Activated naive CD4-positive, alpha-beta T cell treated with anti-CD3 and anti-CD28 coated beads, Interleukin-2, amount 10 ng/mL, durations not matched to agents 5 hours and 36 hours (primary cell): ENCODE measurements around the gene PIP4P1. TPM values are rescaled to one million over a fixed set of nuclear protein-coding genes. Genes with fewer than 3 reads are reported as not detected.

Source experiments
- total RNA-seq, 2 experiments: library from RNA; stranded (reverse); gene quantifications; one replicate each; pipeline ENCODE4 v1.2.3, GENCODE V29; 2021

Gene PIP4P1
- total RNA-seq: 10 to 100 TPM; 39.0 to 41.9 TPM

DNA sequence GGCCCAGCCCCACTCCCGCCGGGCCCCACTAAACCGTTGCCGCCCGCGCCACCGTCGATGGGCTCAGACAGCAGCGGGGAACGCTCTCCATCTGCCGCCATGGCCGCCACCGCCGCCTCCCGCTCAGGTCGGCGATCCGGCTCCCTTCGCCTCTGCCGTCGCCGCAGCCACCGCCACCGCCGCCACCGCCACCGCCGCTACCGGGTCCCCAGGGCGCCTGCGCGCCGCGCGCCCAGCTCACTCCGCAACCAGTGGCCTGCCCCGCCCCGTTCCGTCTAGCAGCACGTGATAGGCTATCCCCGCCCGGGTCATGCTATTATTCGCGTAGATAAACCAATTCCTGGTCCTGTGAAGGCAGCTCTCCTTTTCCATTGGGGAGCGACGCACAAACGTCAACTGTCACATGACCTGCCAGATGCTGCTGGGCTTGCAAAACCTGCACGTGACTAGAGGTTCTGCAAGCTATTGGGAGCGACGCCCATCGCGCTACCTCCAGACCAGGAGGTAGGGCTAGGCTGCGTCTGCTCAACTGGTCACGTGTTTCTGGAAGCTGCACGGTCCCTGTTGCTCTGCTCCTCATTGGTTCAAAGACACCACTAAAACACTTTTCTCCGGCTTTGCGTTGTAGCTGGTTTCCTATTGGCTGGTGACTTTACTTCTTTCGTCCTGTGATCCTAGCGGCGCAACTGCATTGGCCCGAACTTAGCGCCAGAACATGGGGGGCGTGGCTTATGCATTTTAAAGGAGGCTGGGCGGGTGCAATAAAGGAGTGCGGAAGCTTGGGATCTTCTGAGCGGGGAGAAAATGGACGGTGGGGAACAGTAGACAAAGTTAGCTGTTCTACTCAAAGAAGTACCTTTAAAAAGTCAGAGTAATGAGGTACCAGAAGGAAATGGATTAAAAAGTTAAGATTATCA, at the start of gene PIP4P1:
PIP4P1 (minus strand) TSS at position 210 of the 917 bp plus-strand sequence; CDS start at position 101, 109 bp downstream.

DNA sequence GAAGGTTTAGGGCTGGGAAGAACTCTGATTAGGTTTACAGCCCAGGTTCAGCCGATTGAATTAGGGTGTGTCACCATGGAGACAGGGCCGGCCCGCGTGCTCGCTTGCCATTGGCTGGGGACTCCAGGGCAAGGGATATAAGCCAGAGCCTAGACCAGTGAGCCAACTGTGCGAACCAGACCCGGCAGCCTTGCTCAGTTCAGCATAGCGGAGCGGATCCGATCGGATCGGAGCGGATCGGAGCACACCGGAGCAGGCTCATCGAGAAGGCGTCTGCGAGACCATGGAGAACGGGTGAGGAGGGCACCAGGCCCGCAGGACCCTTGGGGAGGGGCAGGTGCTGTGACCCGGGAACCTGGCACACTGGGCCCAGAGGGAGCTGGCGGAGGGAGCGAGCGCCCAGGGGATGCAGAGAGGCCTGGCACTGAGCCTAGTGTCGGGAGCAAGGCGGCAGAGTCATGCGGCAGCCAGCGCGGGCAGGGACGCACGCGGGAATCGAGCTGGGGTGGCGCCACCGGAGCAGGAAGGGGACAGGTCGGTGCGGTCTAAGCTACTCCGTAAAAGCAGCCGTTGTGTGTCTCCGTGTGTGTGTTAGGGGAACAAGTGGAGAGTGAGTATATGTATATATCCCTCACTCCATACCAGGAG, 8.1 kb upstream of the PIP4P1 start, which contains the start of gene PNP:
PNP (plus strand) TSS at position 165 of the 648 bp plus-strand sequence; CDS start at position 284, 119 bp downstream.

GRCh38 chr14:20454516-20455354, 6.5 kb downstream of the PIP4P1 start, which contains the start of the genes APEX1 and OSGEP:
Gene APEX1 (plus strand): TSS chr14:20455226. CDS start chr14:20455646, 420 bp downstream.
Gene OSGEP (minus strand): TSS chr14:20454812. CDS start chr14:20454683, 129 bp downstream.

GRCh38 chr14:20435582-20436362, 25.5 kb downstream of the PIP4P1 start, which contains the start of gene KLHL33:
Gene KLHL33 (minus strand): TSS chr14:20436166. CDS start chr14:20435811, 355 bp downstream.

DNA sequence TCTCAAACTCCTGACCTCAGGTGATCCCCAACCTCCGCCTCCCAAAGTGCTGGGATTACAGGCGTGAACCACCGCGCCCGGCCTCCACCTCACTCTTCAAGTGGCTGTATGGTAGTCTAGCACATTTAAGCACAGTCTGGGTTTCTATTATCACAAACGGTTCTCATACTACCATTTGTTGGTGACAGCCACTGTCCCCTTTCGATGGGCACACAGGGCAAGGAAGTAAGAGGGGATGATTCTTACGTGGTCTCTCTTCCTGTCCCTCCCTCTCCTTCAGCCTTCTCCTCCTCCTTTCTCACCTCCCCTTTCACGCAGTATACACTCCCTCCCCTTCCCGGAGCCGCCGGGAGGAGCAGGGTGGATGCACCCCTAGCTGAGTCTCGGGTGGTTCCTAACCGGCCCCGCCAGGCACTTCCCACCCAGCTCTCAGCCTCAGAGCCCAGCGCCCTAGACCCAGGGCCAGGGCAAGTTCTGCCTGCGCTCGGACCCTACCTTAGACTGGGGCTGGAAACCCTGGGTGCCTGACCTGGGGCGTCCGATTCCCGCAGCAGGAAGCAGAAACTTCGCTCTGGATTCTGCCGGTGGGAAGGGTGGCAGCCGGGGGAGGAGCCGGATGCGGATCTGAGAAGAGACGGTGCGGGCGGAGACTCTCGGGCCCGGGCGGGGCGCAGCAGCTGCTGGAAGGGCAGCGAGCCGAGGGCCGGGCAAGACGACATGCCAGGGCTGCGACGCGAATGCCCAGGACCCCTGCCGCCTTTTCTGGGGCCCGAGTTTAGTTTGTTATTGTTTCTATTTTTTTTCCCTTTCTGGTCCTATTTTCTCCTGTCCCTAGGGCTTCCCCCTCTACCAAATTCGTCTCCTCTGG, 48.1 kb downstream of the PIP4P1 start, which contains the start of gene TEP1:
TEP1 (minus strand) TSS at position 626 of the 868 bp plus-strand sequence. CDS start 5,062 bp downstream, outside the sequence.

Other genes starting within 250 kb of the PIP4P1 start
- not detected for gene OR11H6, start 237.7 kb downstream of the PIP4P1 start, total RNA-seq
- gene OR11H7, start 232.5 kb downstream of the PIP4P1 start, total RNA-seq: not detected
- gene OR11H4, start 222.1 kb downstream of the PIP4P1 start, total RNA-seq: not detected
- gene TTC5, start 155.5 kb downstream of the PIP4P1 start, total RNA-seq: 10 to 100 TPM; 17.5 to 22.1 TPM
- gene CCNB1IP1, start 128.2 kb downstream of the PIP4P1 start, total RNA-seq: 10 to 100 TPM; 36.0 to 37.0 TPM
- gene PARP2, start 117.8 kb downstream of the PIP4P1 start, total RNA-seq: 10 to 100 TPM; 25.1 to 25.2 TPM
- 10 to 100 TPM; 44.5 to 48.1 TPM for gene TEP1, start 47.9 kb downstream of the PIP4P1 start, total RNA-seq
- gene KLHL33, start 25.3 kb downstream of the PIP4P1 start, total RNA-seq: under 1 TPM; 0.13 to 0.19 TPM
- 10 to 100 TPM; 48.0 to 49.1 TPM for gene OSGEP, start 6.6 kb downstream of the PIP4P1 start, total RNA-seq
- gene APEX1, start 6.2 kb downstream of the PIP4P1 start, total RNA-seq: 100 to 1,000 TPM; 162 to 164 TPM
- gene PNP, start 8.0 kb upstream of the PIP4P1 start, total RNA-seq: 100 to 1,000 TPM; 144 to 153 TPM
- gene RNASE10, start 44.1 kb upstream of the PIP4P1 start, total RNA-seq: under 1 TPM; 0.18 to 0.53 TPM
- not detected for gene RNASE9, start 99.6 kb upstream of the PIP4P1 start, total RNA-seq
- gene RNASE11, start 126.6 kb upstream of the PIP4P1 start, total RNA-seq: not detected
- not detected for gene RNASE12, start 129.9 kb upstream of the PIP4P1 start, total RNA-seq
- not detected for gene OR6S1, start 180.3 kb upstream of the PIP4P1 start, total RNA-seq
- gene RNASE4, start 223.1 kb upstream of the PIP4P1 start, total RNA-seq: under 1 TPM; 0.41 to 0.45 TPM
- 1 to 10 TPM; 1.2 TPM for gene ANG, start 227.3 kb upstream of the PIP4P1 start, total RNA-seq